GM19025 (cell line): ENCODE measurements around the gene CES1.
"Not testable (repeated sequence)": the region's sequence is repeated elsewhere in the genome, so short reads cannot be mapped to it uniquely, and the experiment has no call there.

Experiments
- ATAC-seq: cut with Tn5 transposase; IDR thresholded peaks from one replicate; pipeline ENCODE4 v1.9.1; 2021; ENCODE audit warnings: mild to moderate bottlenecking, low read depth, moderate library complexity; ENCODE audit not compliant: unreplicated experiment

CES1 gene

GRCh38 chr16:55834049-55834448 is 1.2 kb upstream of the CES1 start:
- ATAC-seq = peak; percentile 68

DNA sequence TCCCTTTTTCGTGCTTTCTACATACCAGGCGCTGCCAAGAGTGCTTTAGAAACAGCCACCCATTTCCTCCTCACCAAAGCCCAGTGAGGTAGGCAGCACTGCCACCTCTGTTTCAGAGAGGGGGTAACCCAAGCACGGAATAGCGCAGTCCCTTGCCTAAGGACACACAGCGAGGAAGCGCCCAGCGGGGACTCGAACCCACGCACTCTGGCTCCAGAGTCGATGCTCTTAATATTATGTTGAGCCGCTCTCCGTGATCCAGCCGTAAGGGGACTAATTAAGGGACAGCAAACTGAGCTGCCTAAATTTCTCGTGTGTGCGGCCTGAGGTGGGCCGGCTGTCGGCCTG is 497 bp downstream of the CES1 start:
- ATAC-seq = no peak

DNA sequence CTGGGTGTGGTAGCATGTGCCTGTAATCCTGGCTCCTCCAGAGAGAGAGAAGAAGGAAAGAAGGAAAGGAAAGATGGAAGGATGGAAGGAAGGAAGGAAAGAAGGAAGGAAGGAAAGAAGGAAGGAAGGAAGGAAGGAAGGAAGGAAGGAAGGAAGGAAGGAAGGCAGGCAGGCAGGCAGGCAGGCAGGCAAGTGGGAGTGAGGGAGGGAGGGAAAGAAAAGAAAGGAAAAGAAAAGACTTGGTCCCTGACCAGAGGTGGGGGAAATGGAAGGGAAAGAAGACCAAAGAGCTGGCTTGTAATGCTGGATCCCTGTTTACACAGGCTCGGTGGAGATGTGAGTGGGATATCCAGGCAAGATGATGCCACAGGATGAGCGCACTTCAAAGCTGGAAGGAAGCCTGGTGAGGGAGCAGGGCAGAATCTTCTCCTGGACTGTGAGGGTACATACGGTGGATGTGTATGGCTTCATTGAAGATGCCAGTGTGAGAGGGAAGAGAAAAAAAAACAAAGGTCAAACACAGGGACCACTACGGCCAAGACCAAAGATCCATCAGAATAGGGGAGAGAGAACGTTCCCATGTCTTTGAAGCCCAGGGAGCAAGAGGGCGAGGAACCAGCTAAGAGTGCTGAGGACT is 2.1 kb downstream of the CES1 start:
- ATAC-seq = no peak

- ATAC-seq = not testable (repeated sequence)
Observed at GRCh38 chr16:55829232-55829631, 3.7 kb downstream of the CES1 start.

- ATAC-seq = no peak
Observed at GRCh38 chr16:55828680-55829079, 4.2 kb downstream of the CES1 start.

- no peak for ATAC-seq
Observed at GRCh38 chr16:55825115-55825728, 7.7 kb downstream of the CES1 start.

DNA sequence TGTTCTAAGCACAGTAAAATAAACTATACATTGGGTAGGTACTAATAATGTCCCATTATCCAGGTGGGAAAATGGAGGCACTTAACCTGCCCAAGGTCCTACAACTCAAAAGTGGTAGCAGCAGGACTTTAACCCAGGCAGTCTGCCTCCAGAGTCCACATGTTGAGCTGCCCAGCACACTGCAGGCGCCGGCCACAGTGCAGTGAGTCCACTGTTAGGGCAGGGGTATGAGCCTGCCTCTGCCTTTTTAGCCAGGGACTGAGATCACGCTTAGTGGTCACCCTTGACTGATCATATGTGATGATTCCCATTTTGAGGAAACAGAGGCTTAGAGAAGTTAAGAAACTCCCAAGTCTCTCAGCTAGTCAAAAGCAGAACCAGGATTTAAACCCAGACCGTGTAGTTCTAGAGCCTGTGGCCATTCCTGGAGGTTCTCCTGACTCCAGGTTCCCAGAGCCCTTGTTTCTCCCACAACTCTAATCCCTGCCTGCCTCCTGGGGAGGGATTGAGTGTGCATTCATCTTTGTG is 8.4 kb downstream of the CES1 start:
- ATAC-seq = no peak

GRCh38 chr16:55822280-55822810 is 10.6 kb downstream of the CES1 start:
- ATAC-seq = no peak

GRCh38 chr16:55821210-55821609 is 11.7 kb downstream of the CES1 start:
- ATAC-seq = no peak

GRCh38 chr16:55820615-55821014 is 12.3 kb downstream of the CES1 start:
- ATAC-seq = no peak

DNA sequence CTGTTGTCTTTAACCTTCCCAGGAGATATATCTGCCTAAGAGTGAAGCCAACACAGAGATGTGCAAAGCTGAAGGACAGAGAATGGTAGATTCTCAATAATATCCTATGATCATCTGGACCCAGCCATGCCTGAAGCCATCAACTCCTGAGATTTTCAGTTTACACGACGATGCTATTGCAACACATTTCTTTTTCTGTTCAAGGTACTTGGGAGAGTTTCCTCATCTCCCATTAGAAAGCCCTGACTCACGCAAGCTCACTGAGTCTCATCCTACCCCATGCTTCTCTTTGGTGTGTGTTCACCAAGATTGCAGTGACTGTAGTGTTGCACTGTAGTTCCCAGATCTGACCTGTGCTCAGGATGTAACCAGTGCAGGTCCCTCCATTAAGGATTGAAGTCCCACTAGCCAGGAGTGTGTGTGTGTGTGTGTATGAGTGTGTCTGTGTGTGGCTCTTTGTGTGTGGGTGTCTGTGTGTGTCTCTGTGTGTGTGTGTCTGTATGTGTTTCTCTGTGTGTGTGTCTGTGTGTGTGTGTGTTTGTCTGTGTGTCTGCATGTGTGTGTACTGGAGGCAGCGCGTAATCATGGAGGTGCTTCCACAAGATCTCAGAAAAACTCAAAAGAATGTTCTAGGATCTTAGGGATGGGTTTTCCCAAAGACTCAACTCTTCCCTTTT is 15.5 kb downstream of the CES1 start:
- no peak for ATAC-seq

GRCh38 chr16:55816222-55816621 is 16.7 kb downstream of the CES1 start:
- not testable (repeated sequence) for ATAC-seq

DNA sequence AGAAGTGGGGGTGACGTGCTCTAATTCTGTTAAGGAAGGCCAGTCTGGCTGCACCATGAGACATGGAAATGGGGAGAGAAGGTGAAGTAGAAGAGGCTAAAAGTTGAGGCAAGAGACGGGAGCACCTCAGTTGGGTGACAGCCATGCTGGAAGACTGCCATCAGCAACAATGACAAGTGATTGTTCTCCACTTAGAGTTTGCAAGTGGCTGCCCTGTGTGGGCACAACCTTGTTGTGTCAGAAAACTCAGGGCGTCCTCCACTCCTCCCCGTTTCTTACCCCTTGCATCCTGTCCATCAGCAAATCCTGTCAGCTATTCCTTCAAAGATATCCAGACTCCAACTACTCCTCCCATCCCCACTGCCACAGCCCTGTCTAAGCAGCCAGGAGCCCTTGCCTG is 17.6 kb downstream of the CES1 start:
- ATAC-seq = no peak

GRCh38 chr16:55814174-55814573 is 18.7 kb downstream of the CES1 start:
- not testable (repeated sequence) for ATAC-seq

DNA sequence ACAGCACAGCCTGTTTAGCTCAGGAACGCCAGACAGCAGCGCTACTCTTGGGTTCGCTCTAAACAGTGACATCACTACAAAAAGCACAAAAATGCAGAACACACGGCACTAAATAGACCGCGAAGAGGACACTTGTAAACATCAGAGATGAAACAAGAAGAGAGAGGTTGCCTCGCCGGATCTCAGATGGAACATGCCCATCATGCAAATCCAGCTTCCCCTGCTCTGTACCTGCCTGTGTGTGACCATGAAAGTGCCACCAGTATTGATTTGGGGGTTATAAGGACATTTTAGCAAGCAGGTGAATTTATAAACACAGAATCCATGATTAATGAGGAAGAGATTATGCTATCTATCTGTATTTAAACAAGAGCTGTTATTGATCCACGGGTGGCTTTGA is 19.2 kb downstream of the CES1 start:
- not testable (repeated sequence) for ATAC-seq

DNA sequence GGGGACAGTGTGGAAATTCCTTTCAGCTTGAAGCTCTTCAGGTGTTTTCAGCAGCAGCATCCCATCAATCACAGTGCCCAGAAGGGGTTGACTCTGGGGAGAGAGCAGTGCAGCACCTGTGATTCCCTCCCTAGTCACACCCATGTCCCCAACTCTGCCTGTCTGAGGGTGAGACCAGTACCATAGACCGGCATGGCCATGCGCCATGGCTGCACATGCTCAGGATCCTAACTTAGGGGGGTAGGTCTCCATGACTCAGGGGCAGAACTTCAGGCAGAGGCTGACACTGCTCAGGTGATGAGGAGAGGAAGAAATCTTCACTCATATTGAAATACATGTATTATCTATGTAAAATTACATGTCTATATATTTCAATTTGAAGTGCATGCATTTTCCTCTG is 19.9 kb downstream of the CES1 start:
- ATAC-seq = no peak

DNA sequence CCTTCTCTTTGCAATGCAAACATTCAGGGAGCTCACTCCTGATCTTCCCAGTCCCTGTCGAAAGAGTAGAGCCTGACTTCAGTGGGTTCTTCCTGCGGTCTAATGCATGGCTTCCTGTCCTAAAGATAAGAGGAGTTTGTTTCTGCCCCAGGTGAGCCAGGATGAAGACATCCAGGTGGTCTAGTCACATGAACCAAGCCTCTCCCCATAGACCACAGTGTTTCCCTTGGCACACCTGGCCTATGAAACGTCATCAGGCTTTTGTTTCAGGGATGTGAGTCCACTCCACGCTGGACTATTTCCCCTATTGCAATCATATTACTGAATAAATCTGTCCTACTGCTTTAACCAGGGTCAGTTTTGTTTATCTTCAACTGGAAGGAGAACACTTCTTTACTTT is 21.1 kb downstream of the CES1 start:
- ATAC-seq = no peak

DNA sequence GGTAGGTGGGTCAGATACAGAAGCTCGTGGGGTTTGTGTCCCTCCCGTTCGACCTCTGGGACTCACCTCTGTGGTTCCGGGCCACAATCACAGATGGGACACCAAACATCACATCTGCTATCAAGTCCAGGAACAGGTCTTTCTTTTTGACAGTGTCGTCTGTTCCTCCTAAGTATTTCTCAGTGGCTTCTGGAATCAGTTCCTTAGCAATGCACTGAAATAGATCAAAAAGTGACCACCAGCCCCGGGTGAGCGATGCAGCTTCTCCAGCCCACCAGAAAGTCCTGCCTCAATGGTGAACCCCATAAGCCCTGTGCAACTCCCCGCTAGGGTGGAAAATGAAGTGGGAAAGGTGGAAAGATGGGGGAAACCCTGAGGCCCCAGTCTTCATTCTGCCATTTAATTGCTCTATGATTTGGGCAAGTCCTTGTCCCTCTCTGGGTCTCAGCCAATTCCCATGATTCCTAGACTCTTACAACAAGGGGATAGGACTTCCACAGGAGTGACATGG is 22.4 kb downstream of the CES1 start:
- no peak for ATAC-seq

GRCh38 chr16:55809851-55810250 is 23.0 kb downstream of the CES1 start:
- no peak for ATAC-seq

GRCh38 chr16:55809386-55809785 is 23.5 kb downstream of the CES1 start:
- no peak for ATAC-seq

DNA sequence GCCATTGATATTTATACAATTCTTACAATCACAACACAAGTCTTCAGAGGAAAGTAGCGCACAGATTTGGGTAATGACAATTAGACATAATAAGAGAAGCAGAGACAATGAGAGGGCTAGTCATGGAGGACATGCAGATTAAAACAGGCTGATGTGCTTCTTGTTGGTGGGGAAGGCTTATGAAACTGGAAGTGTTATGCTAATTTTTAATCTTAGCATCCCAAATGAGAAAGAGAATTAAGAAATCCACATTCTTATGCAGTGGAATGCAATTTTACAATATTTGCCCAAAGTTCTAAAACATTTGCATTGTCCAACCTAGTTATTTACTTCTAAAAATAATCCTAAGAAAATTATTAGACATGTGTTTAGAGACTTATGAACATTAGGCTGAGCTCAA is 24.6 kb downstream of the CES1 start:
- not testable (repeated sequence) for ATAC-seq
